Measurements from ENCODE around the gene DNAAF2.

DNA sequence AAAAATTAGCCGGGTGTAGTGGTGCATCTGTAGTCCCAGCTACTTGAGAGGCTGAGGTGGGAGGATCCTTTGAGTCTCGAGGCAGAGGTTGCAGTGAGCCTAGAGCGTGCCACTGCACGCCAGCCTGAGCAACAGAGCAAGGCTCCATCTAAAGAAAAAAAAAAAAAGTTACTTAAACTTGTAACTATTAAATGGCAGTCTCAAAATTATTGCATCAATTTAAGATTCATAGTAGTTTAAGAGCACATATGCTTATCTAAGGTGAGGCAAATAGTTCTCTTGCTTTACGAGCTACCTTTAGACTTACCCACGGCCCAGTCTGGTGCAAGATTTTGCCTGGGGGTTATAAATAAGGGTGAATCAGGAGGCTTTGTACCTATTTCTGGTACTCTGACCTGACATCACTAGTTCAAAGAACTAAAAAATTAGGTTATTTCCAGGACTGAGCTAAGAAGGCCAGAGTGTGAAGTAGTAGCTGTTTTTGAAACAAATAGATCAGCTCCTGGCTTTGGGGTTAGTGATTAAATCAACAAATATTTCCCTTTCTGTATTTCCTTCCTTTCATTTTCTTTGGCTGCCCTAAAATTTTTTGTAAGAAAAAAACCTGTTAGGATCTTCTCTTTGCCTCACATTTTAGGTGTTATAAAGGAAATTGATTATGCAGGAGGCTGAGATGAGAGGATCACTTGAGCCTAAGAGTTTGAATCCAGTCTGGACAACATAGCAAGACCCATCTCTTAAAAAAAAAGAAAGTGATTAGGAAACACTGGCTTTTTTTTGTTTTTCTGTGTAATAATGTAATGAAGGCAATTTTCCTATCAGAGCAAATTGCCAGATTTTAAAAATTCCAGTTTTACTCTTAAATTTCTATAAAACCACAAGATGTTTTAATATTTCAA is 10.9 kb downstream of the DNAAF2 start:
- TF ChIP-seq, protein P1, sequence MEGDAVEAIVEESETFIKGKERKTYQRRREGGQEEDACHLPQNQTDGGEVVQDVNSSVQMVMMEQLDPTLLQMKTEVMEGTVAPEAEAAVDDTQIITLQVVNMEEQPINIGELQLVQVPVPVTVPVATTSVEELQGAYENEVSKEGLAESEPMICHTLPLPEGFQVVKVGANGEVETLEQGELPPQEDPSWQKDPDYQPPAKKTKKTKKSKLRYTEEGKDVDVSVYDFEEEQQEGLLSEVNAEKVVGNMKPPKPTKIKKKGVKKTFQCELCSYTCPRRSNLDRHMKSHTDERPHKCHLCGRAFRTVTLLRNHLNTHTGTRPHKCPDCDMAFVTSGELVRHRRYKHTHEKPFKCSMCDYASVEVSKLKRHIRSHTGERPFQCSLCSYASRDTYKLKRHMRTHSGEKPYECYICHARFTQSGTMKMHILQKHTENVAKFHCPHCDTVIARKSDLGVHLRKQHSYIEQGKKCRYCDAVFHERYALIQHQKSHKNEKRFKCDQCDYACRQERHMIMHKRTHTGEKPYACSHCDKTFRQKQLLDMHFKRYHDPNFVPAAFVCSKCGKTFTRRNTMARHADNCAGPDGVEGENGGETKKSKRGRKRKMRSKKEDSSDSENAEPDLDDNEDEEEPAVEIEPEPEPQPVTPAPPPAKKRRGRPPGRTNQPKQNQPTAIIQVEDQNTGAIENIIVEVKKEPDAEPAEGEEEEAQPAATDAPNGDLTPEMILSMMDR (IDR thresholded peaks at IDR 0.05; ENCODE audit: insufficient read depth, low read length): no peak
- no peak for TF ChIP-seq POLR2AphosphoS5 (IDR thresholded peaks at IDR 0.05; ENCODE audit: low read depth)
- TF ChIP-seq SPI1 (IDR thresholded peaks at IDR 0.05; ENCODE audit: borderline replicate concordance, low read depth): no peak

All from HL-60 (cell line).